ENCODE data around the gene DOC2B.
"Not testable (repeated sequence)": the region's sequence is repeated elsewhere in the genome, so short reads cannot be mapped to it uniquely, and the experiment has no call there.

Gene DOC2B

GRCh38 chr17:216625-217024 lies 35.2 kb upstream of the DOC2B start:
- H3K9me3 Mint-ChIP-seq = no peaks in the 10 kb centered on the region
- no peak overlapping the region for H3K27ac Mint-ChIP-seq
- H3K27me3 Mint-ChIP-seq = no peaks in the 10 kb centered on the region
- ATAC-seq (no peak), DNase-seq (no peak)
- no peaks in the 10 kb centered on the region for H3K4me1 Mint-ChIP-seq
- H3K4me3 Mint-ChIP-seq = no peak overlapping the region

- peak; percentile 40 for ATAC-seq
- H3K9me3 Mint-ChIP-seq, H3K27me3 Mint-ChIP-seq, H3K4me1 Mint-ChIP-seq, H3K4me3 Mint-ChIP-seq, DNase-seq: not testable (repeated sequence)
- H3K27ac Mint-ChIP-seq = peak overlapping the region in 1 of 2 donors; percentile 58
Measured at GRCh38 chr17:215563-216478, 34.4 kb upstream of the DOC2B start.

GRCh38 chr17:214881-215331 lies 33.5 kb upstream of the DOC2B start:
- H3K9me3 Mint-ChIP-seq = no peaks in the 10 kb centered on the region
- H3K27me3 Mint-ChIP-seq = no peaks in the 10 kb centered on the region
- ATAC-seq = no peak
- H3K4me1 Mint-ChIP-seq = no peaks in the 10 kb centered on the region
- H3K27ac Mint-ChIP-seq = no peak overlapping the region
- DNase-seq = no peak
- H3K4me3 Mint-ChIP-seq = no peak overlapping the region

GRCh38 chr17:213286-214105 lies 32.0 kb upstream of the DOC2B start:
- Mint-ChIP-seq H3K27me3 (no peaks in the 10 kb centered on the region), H3K27ac (peak overlapping the region in 1 of 2 donors; percentile 33), H3K4me1 (no peaks in the 10 kb centered on the region), H3K9me3 (no peaks in the 10 kb centered on the region), H3K4me3 (no peak overlapping the region)
- no peak for ATAC-seq
- DNase-seq = no peak

GRCh38 chr17:210402-210801 lies 29.0 kb upstream of the DOC2B start:
- peaks cover 3 to 9% of the 10 kb centered on the region in 2 donors for H3K9me3 Mint-ChIP-seq
- H3K4me1 Mint-ChIP-seq = no peaks in the 10 kb centered on the region
- H3K27me3 Mint-ChIP-seq = no peaks in the 10 kb centered on the region
- H3K4me3 Mint-ChIP-seq = no peak overlapping the region
- no peak overlapping the region for H3K27ac Mint-ChIP-seq
- ATAC-seq = no peak
- DNase-seq = no peak

GRCh38 chr17:208429-208828 lies 27.0 kb upstream of the DOC2B start:
- no peak overlapping the region for H3K27ac Mint-ChIP-seq
- no peaks in the 10 kb centered on the region for H3K27me3 Mint-ChIP-seq
- no peak for ATAC-seq
- peaks cover 3 to 9% of the 10 kb centered on the region in 2 donors for H3K9me3 Mint-ChIP-seq
- DNase-seq = no peak
- no peak overlapping the region for H3K4me3 Mint-ChIP-seq
- H3K4me1 Mint-ChIP-seq = no peaks in the 10 kb centered on the region

GRCh38 chr17:207775-208174 lies 26.3 kb upstream of the DOC2B start:
- no peak for ATAC-seq
- Mint-ChIP-seq H3K4me1 (no peaks in the 10 kb centered on the region), H3K9me3 (peaks cover 3 to 9% of the 10 kb centered on the region in 2 donors), H3K4me3 (no peak overlapping the region), H3K27ac (no peak overlapping the region), H3K27me3 (no peaks in the 10 kb centered on the region)
- DNase-seq = no peak

GRCh38 chr17:206941-207560 lies 25.6 kb upstream of the DOC2B start:
- Mint-ChIP-seq H3K27me3 (no peaks in the 10 kb centered on the region), H3K27ac (no peak overlapping the region), H3K4me1 (no peaks in the 10 kb centered on the region), H3K4me3 (no peak overlapping the region), H3K9me3 (peaks cover 3 to 9% of the 10 kb centered on the region in 2 donors)
- DNase-seq = no peak
- ATAC-seq = no peak

GRCh38 chr17:206484-206883 lies 25.0 kb upstream of the DOC2B start:
- H3K4me3 Mint-ChIP-seq, ATAC-seq: not testable (repeated sequence)

GRCh38 chr17:205817-206216 lies 24.4 kb upstream of the DOC2B start:
- no peak overlapping the region for H3K4me3 Mint-ChIP-seq
- no peak overlapping the region for H3K27ac Mint-ChIP-seq
- H3K9me3 Mint-ChIP-seq = peaks cover 3 to 9% of the 10 kb centered on the region in 2 donors
- ATAC-seq (no peak), DNase-seq (no peak)
- H3K4me1 Mint-ChIP-seq = no peaks in the 10 kb centered on the region
- no peaks in the 10 kb centered on the region for H3K27me3 Mint-ChIP-seq

More at GRCh38 chr17:206484-206883, 25.0 kb upstream of the DOC2B start:
- not testable (repeated sequence) for H3K27me3 Mint-ChIP-seq, H3K27ac Mint-ChIP-seq, H3K4me1 Mint-ChIP-seq, H3K9me3 Mint-ChIP-seq, DNase-seq

GRCh38 chr17:205148-205669 lies 23.8 kb upstream of the DOC2B start:
- Mint-ChIP-seq H3K4me3 (no peak overlapping the region), H3K27ac (peak overlapping the region in 1 of 2 donors; percentile 63), H3K27me3 (peaks cover 4% of the 10 kb centered on the region), H3K4me1 (no peaks in the 10 kb centered on the region), H3K9me3 (peaks cover 3 to 9% of the 10 kb centered on the region in 2 donors)
- ATAC-seq (no peak), DNase-seq (no peak)

- Mint-ChIP-seq H3K27ac (peak overlapping the region; percentile 42 to 75), H3K27me3 (peaks cover 10% of the 10 kb centered on the region), H3K4me1 (no peaks in the 10 kb centered on the region), H3K4me3 (no peak overlapping the region), H3K9me3 (peaks cover 3 to 9% of the 10 kb centered on the region in 2 donors)
- DNase-seq (no peak), ATAC-seq (no peak)
Measured at GRCh38 chr17:204427-205147, 23.1 kb upstream of the DOC2B start.

GRCh38 chr17:202501-202951 lies 21.1 kb upstream of the DOC2B start:
- DNase-seq (no peak), ATAC-seq (no peak)
- H3K4me1 Mint-ChIP-seq = no peaks in the 10 kb centered on the region
- H3K27me3 Mint-ChIP-seq = peaks cover 26% of the 10 kb centered on the region
- H3K9me3 Mint-ChIP-seq = peaks cover 3 to 9% of the 10 kb centered on the region in 2 donors
- H3K27ac Mint-ChIP-seq = no peak overlapping the region
- no peak overlapping the region for H3K4me3 Mint-ChIP-seq

- not testable (repeated sequence) for ATAC-seq, H3K4me1 Mint-ChIP-seq, H3K27ac Mint-ChIP-seq, H3K9me3 Mint-ChIP-seq, DNase-seq, H3K4me3 Mint-ChIP-seq
- H3K27me3 Mint-ChIP-seq = peaks cover 26% of the 10 kb centered on the region
Measured at GRCh38 chr17:201736-202135, 20.3 kb upstream of the DOC2B start.

- not testable (repeated sequence) for H3K4me3 Mint-ChIP-seq, ATAC-seq, H3K9me3 Mint-ChIP-seq, DNase-seq, H3K27ac Mint-ChIP-seq, H3K4me1 Mint-ChIP-seq
- H3K27me3 Mint-ChIP-seq = peaks cover 26% of the 10 kb centered on the region
Measured at GRCh38 chr17:201257-201656, 19.8 kb upstream of the DOC2B start.

Data from stimulated activated naive CD8-positive, alpha-beta T cell treated with anti-CD3 and anti-CD28 coated beads, Interleukin-15, amount 100 ng/mL, for 72 hours (primary cell).